Endothelial cell of umbilical vein (primary cell): ENCODE results near the gene S100A9. TPM values are rescaled to one million over a fixed set of nuclear protein-coding genes. Genes with fewer than 3 reads are reported as not detected.

Source experiments
- BruUV-seq: library from RNA; stranded (reverse); fragments of 400-500 nt; replicated peaks from 2 replicates; lab custom pipeline; 2021; lab: Mats Ljungman, UMichigan
- CTCF ChIA-PET: fragments of 300-600, 350-600 bp; sonication (Branson Sonifier 250); formaldehyde crosslinking; loops from one replicate; lab custom pipeline; 2021; ENCODE audit warnings: antibody characterized with exemption, inconsistent platforms; lab: Charles Lee
- POLR2A ChIA-PET: fragments of 300-600, 350-600 bp; sonication (Branson Sonifier 250); formaldehyde crosslinking; loops from one replicate; lab custom pipeline; 2021; ENCODE audit warnings: antibody characterized with exemption, inconsistent platforms; lab: Charles Lee
- DNase-seq: peaks from one replicate; pipeline ENCODE4 v3.0.0-alpha.2; 2011; ENCODE audit warnings: low read depth, low spot score
- FAIRE-seq: peaks from 2 replicates; lab custom pipeline; 2011; peaks lifted over from hg19 to GRCh38; lab: Jason Lieb, UNC
- H2AFZ ChIP-seq: 2 replicates; pipeline ENCODE4 v1.6.0; 2012; ENCODE audit warnings: low read depth, low read length, control low read depth, inconsistent platforms
- H3K27ac ChIP-seq: 2 replicates; pipeline ENCODE4 v1.5.1; 2011; ENCODE audit warnings: low read depth, mild to moderate bottlenecking, control low read depth, low read length, moderate library complexity; ENCODE audit not compliant: insufficient read depth
- H3K27me3 ChIP-seq, 2 experiments: 2 replicates each; pipeline versions ENCODE4 v1.6.0 to v1.6.1; 2011; ENCODE audit warnings: low read length in 2 of 2, mixed read lengths in 1 of 2; ENCODE audit not compliant: control insufficient read depth in 2 of 2, insufficient read depth in 2 of 2
- H3K36me3 ChIP-seq, 2 experiments: 2 replicates in 1 of 2; 3 replicates in 1 of 2; pipeline ENCODE4 v1.5.1; 2011; ENCODE audit warnings: low read length in 2 of 2, mild to moderate bottlenecking in 1 of 2, moderate library complexity in 1 of 2; ENCODE audit not compliant: control insufficient read depth in 2 of 2, insufficient read depth in 2 of 2; ENCODE audit errors: extremely low read depth in 1 of 2
- H3K4me1 ChIP-seq: 3 replicates; pipeline ENCODE4 v1.5.1; 2011; ENCODE audit warnings: mild to moderate bottlenecking, low read length; ENCODE audit not compliant: control insufficient read depth, insufficient read depth; ENCODE audit errors: extremely low read depth
- H3K4me2 ChIP-seq: 2 replicates; pipeline ENCODE4 v1.6.1; 2011; ENCODE audit warnings: low read length, control low read depth, mixed read lengths; ENCODE audit not compliant: insufficient read depth
- H3K4me3 ChIP-seq, 3 experiments: fragments of 200-600 bp in 1 of 3; sonication (generic), shearing (Covaris generic) in 1 of 3; replicated peaks in 1 of 3; 2 replicates each; pipeline ENCODE4 v1.5.1; 2011 to 2016; ENCODE audit warnings: control low read depth in 3 of 3, low read length in 3 of 3, mild to moderate bottlenecking in 2 of 3, inconsistent platforms in 1 of 3, low read depth in 1 of 3, moderate library complexity in 1 of 3; ENCODE audit not compliant: insufficient read depth in 1 of 3
- H3K79me2 ChIP-seq: 2 replicates; pipeline ENCODE4 v1.6.0; 2012; ENCODE audit warnings: low read length, inconsistent platforms; ENCODE audit not compliant: control insufficient read depth, insufficient read depth
- H3K9ac ChIP-seq: replicated peaks from 2 replicates; pipeline ENCODE3; 2011; ENCODE audit warnings: low read length, control low read depth; ENCODE audit not compliant: insufficient read depth; ENCODE audit errors: extremely low read depth
- H3K9me1 ChIP-seq: replicated peaks from 3 replicates; pipeline ENCODE4 v1.6.0; 2011; ENCODE audit warnings: mild to moderate bottlenecking, low read length; ENCODE audit not compliant: control insufficient read depth, insufficient read depth; ENCODE audit errors: extremely low read depth
- H3K9me3 ChIP-seq: replicated peaks from 2 replicates; pipeline ENCODE4 v1.5.1; 2012; ENCODE audit warnings: low read length, inconsistent platforms; ENCODE audit not compliant: control insufficient read depth, insufficient read depth
- H4K20me1 ChIP-seq: replicated peaks from 2 replicates; pipeline ENCODE3; 2011; ENCODE audit warnings: mild to moderate bottlenecking, low read length; ENCODE audit not compliant: control insufficient read depth, insufficient read depth; ENCODE audit errors: extremely low read depth
- EZH2 ChIP-seq: IDR thresholded peaks from 2 replicates; pipeline ENCODE4 v1.6.1; 2012; ENCODE audit warnings: borderline replicate concordance, low read depth, mild to moderate bottlenecking, moderate library complexity, low read length, inconsistent platforms; ENCODE audit not compliant: severe bottlenecking
- FOS ChIP-seq: IDR thresholded peaks from 2 replicates; pipeline ENCODE4 v1.6.1; 2011; ENCODE audit warnings: mild to moderate bottlenecking, low read length, moderate library complexity, borderline replicate concordance; ENCODE audit not compliant: insufficient read depth
- GATA2 ChIP-seq: IDR thresholded peaks from 2 replicates; pipeline ENCODE4 v1.7.0; 2011; ENCODE audit warnings: low read depth, mild to moderate bottlenecking, moderate library complexity, mixed read lengths, low read length; ENCODE audit not compliant: insufficient read length, insufficient read depth
- JUN ChIP-seq: IDR thresholded peaks from 2 replicates; pipeline ENCODE4 v1.6.1; 2011; ENCODE audit warnings: borderline replicate concordance, low read depth; ENCODE audit not compliant: insufficient read length, insufficient read depth
- MYC ChIP-seq: IDR thresholded peaks from one replicate; pipeline ENCODE4 v1.6.1; 2011; ENCODE audit warnings: mild to moderate bottlenecking, low read depth, low read length
- POLR2A ChIP-seq: IDR thresholded peaks from 2 replicates; pipeline ENCODE4 v1.6.1; 2012; ENCODE audit warnings: low read depth, mild to moderate bottlenecking, control low read depth, low read length
- POLR2AphosphoS5 ChIP-seq: IDR thresholded peaks from 2 replicates; pipeline ENCODE4 v1.6.1; 2012; ENCODE audit warnings: low read depth, mild to moderate bottlenecking, control low read depth, low read length, moderate library complexity; ENCODE audit not compliant: insufficient read depth
- dilution Hi-C: fragments of 300-500 bp; cut with MboI; formaldehyde crosslinking; loops from one replicate; pipeline ENCODE4 v1.15.0; 2019; ENCODE audit warnings: low sequenced_read_pairs; ENCODE audit not compliant: extremely low pct_ligation_motif_present
- intact Hi-C: fragments of 100-400 bp; cut with micrococcal nuclease; formaldehyde crosslinking; loops from one replicate; pipeline ENCODE4 v1.10.0; 2022
- polyA plus RNA-seq, 4 experiments: library from polyadenylated mRNA; depleted of rRNA in 3 of 4; stranded (reverse) in 3 of 4; unstranded in 1 of 4; fragments of >200 nt; gene quantifications; 2 replicates each; pipeline versions ENCODE4 v1.2.1 to v1.2.3, GENCODE V29; 2011 to 2012; ENCODE audit warnings: missing spikeins in 1 of 4
- total RNA-seq: library from RNA; stranded (reverse); gene quantifications from 2 replicates; pipeline ENCODE4 v1.2.3, GENCODE V29; 2021
- TF ChIP-seq, protein P1 (sequence below), 2 donors: IDR thresholded peaks; 1 replicate in 1 of 2; 2 replicates in 1 of 2; pipeline ENCODE4 v1.5.1; 2011; ENCODE audit warnings: low read length in 2 of 2, mild to moderate bottlenecking in 2 of 2, moderate library complexity in 2 of 2, control low read depth in 1 of 2, inconsistent platforms in 1 of 2, low read depth in 1 of 2; ENCODE audit not compliant: insufficient read depth in 1 of 2; ENCODE audit errors: extremely low read depth in 1 of 2
- TF ChIP-seq, protein P2 (sequence below): IDR thresholded peaks from 2 replicates; pipeline ENCODE4 v1.6.1; 2011; ENCODE audit not compliant: insufficient read depth, insufficient read length

The S100A9 gene
- total and polyA plus RNA-seq, 2 donors (not counting 3 experiments of a cell fraction or from before 2014, with no cell fraction given) = not detected

DNA sequence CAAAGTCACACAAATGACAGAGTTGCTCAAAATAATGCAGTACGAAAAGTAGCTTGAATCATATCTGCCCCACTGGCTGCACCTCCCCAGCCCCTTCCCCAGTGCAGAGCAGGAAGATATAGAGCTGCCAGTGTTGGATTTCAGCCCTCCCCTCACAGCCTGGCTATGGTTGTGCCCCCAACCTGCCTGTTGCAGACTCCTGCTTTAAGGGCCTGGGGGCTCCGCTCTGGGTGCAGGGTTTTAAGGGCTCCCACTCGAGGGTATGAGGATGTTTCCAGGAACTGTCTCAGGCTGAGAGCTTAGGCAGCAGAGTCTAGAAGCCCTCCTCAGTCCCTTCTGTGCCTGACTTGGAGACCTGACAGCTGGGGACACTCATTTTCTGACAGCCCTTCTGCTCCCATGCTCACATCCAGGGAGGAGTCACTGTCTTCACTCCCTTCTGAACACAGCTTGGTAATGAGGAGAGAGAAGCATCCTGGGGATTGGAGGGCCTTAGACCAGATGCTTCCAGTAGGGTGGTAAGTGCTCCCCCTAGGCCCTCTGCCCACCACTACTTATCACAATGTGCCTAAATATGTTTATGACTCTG lies 4.6 kb downstream of the S100A9 start:
- Histone ChIP-seq H3K4me2 (no peak overlapping the region), H4K20me1 (no peaks in the 10 kb centered on the region), H3K9me1 (no peaks in the 10 kb centered on the region), H3K79me2 (no peaks in the 10 kb centered on the region), H3K4me3 (no peak overlapping the region), H3K27me3 (no peaks in the 10 kb centered on the region), H3K4me1 (no peaks in the 10 kb centered on the region), H3K9me3 (no peaks in the 10 kb centered on the region), H3K27ac (no peak overlapping the region), H2AFZ (no peak overlapping the region), H3K9ac (no peak overlapping the region), H3K36me3 (no peaks in the 10 kb centered on the region)
- DNase-seq (no peak), FAIRE-seq (no peak)
- dilution Hi-C loops (no loop called here), intact Hi-C loops (no loop called here)
- TF ChIP-seq, protein P1, sequence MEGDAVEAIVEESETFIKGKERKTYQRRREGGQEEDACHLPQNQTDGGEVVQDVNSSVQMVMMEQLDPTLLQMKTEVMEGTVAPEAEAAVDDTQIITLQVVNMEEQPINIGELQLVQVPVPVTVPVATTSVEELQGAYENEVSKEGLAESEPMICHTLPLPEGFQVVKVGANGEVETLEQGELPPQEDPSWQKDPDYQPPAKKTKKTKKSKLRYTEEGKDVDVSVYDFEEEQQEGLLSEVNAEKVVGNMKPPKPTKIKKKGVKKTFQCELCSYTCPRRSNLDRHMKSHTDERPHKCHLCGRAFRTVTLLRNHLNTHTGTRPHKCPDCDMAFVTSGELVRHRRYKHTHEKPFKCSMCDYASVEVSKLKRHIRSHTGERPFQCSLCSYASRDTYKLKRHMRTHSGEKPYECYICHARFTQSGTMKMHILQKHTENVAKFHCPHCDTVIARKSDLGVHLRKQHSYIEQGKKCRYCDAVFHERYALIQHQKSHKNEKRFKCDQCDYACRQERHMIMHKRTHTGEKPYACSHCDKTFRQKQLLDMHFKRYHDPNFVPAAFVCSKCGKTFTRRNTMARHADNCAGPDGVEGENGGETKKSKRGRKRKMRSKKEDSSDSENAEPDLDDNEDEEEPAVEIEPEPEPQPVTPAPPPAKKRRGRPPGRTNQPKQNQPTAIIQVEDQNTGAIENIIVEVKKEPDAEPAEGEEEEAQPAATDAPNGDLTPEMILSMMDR (IDR thresholded peaks at IDR 0.05; ENCODE audit: extremely low read depth in 1 of 2, insufficient read depth in 1 of 2, low read depth in 1 of 2, low read length in 2 of 2) = no peak
- TF ChIP-seq POLR2AphosphoS5 (no peak), FOS (no peak), MYC (no peak), POLR2A (no peak), GATA2 (no peak), EZH2 (no peak), JUN (no peak)
- TF ChIP-seq, protein P2, sequence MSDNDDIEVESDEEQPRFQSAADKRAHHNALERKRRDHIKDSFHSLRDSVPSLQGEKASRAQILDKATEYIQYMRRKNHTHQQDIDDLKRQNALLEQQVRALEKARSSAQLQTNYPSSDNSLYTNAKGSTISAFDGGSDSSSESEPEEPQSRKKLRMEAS = no peak
- ChIA-PET CTCF (interaction anchor here (1.2 to 1.7 kb wide), 2 partner anchors 9 to 133 kb away, joined by 3 to 8 read pairs; no protein-coding TSS in a partner anchor), POLR2A (no interaction called here)
- no TSS peak for BruUV-seq
